ENCODE measurements around the gene SLC45A1.

GRCh38 chr1:8367571-8368194 is 49.8 kb downstream of the SLC45A1 start:
- TF ChIP-seq, protein P1, sequence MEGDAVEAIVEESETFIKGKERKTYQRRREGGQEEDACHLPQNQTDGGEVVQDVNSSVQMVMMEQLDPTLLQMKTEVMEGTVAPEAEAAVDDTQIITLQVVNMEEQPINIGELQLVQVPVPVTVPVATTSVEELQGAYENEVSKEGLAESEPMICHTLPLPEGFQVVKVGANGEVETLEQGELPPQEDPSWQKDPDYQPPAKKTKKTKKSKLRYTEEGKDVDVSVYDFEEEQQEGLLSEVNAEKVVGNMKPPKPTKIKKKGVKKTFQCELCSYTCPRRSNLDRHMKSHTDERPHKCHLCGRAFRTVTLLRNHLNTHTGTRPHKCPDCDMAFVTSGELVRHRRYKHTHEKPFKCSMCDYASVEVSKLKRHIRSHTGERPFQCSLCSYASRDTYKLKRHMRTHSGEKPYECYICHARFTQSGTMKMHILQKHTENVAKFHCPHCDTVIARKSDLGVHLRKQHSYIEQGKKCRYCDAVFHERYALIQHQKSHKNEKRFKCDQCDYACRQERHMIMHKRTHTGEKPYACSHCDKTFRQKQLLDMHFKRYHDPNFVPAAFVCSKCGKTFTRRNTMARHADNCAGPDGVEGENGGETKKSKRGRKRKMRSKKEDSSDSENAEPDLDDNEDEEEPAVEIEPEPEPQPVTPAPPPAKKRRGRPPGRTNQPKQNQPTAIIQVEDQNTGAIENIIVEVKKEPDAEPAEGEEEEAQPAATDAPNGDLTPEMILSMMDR (conservative IDR thresholded peaks at IDR 0.05) = no peak
- TF ChIP-seq ZFX (IDR thresholded peaks at IDR 0.05) = no peak
